ENCODE measurements around the gene MSTN.
"Not testable (repeated sequence)": the region's sequence is repeated elsewhere in the genome, so short reads cannot be mapped to it uniquely, and the experiment has no call there.

MSTN gene

GRCh38 chr2:190062053-190062452 is 476 bp downstream of the MSTN start:
- no peak for DNase-seq

- DNase-seq: no peak
Measured at GRCh38 chr2:190060626-190061025, 1.9 kb downstream of the MSTN start.

GRCh38 chr2:190060019-190060418 is 2.5 kb downstream of the MSTN start:
- no peak for DNase-seq

GRCh38 chr2:190053426-190053825 is 9.1 kb downstream of the MSTN start:
- no peak for DNase-seq

- no peak for DNase-seq
Measured at GRCh38 chr2:190052307-190052706, 10.2 kb downstream of the MSTN start.

- DNase-seq: no peak
Measured at GRCh38 chr2:190051223-190051622, 11.3 kb downstream of the MSTN start.

GRCh38 chr2:190050001-190050400 is 12.5 kb downstream of the MSTN start:
- DNase-seq: no peak

- no peak for DNase-seq
Measured at GRCh38 chr2:190044866-190045265, 17.7 kb downstream of the MSTN start.

GRCh38 chr2:190043441-190043840 is 19.1 kb downstream of the MSTN start:
- no peak for DNase-seq

GRCh38 chr2:190036071-190036470 is 26.5 kb downstream of the MSTN start:
- no peak for DNase-seq

- not testable (repeated sequence) for DNase-seq
Measured at GRCh38 chr2:190034417-190034816, 28.1 kb downstream of the MSTN start.

- DNase-seq: no peak
Measured at GRCh38 chr2:190031969-190032618, 30.4 kb downstream of the MSTN start.

GRCh38 chr2:190023860-190024259 is 38.7 kb downstream of the MSTN start:
- peak; percentile 59 for DNase-seq

- no peak for DNase-seq
Measured at GRCh38 chr2:190020720-190021119, 41.8 kb downstream of the MSTN start.

GRCh38 chr2:190017837-190018236 is 44.7 kb downstream of the MSTN start:
- DNase-seq: no peak

GRCh38 chr2:190015969-190016368 is 46.6 kb downstream of the MSTN start:
- not testable (repeated sequence) for DNase-seq
